Immature natural killer cell (primary cell): ENCODE measurements around the gene HSPB3. TPM values are rescaled to one million over a fixed set of nuclear protein-coding genes. Genes with fewer than 3 reads are reported as not detected.

Source experiments
- polyA plus RNA-seq, 3 donors: library from polyadenylated mRNA; unstranded; fragments of 300-500 nt; fragmentation: Illumina TruSeq; gene quantifications; one replicate each; pipeline ENCODE4 v1.2.3, GENCODE V29; 2021

Gene HSPB3
- polyA plus RNA-seq, 3 donors from 2014 or later, result not detected

Other genes starting within 250 kb of the HSPB3 start
- gene ARL15, start 145.1 kb upstream of the HSPB3 start, polyA plus RNA-seq, result 10 to 100 TPM; 15.0 to 20.3 (median 16.2) TPM
- gene SNX18, start 62.1 kb downstream of the HSPB3 start, polyA plus RNA-seq, result 10 to 100 TPM in 1 of 3 donors, 1 to 10 TPM in 2; 1.5 to 10.2 (median 6.0) TPM